GM19351 (cell line): ENCODE data around the gene CD27.
"Not testable (repeated sequence)": the region's sequence is repeated elsewhere in the genome, so short reads cannot be mapped to it uniquely, and the experiment has no call there.

Experiments
- ATAC-seq: cut with Tn5 transposase; IDR thresholded peaks from one replicate; pipeline ENCODE4 v1.9.1; 2021; ENCODE audit warnings: mild to moderate bottlenecking, moderate library complexity; ENCODE audit not compliant: unreplicated experiment

Gene CD27

GRCh38 chr12:6444704-6445688, at the start of gene CD27:
Gene CD27 (plus strand): TSS chr12:6444955. CDS start chr12:6445096, 141 bp downstream.
- no peak for ATAC-seq

DNA sequence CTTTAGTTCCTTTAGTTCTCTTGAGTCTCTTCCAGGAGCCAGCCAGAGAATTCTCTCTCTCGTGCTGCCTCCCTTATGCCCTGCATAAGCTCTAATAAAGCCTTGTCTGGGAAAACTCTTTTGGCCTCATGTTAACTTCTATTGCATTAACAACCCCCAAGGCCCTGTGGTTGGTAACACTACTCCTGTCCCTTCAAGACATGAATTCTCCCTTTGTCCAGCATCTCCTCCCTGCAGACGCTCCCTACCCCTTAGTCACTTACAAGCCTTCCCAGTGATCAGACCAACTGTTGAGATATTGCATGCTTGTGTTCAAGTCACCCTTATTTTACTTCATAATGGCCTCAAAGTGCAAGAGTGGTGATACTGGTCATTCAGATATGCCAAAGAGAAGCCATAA, 48.7 kb upstream of the CD27 start:
- no peak for ATAC-seq

- ATAC-seq = no peak
These were observed 44.7 kb upstream of the CD27 start for GRCh38 chr12:6399884-6400644.

GRCh38 chr12:6404390-6404789, 40.4 kb upstream of the CD27 start:
- ATAC-seq = no peak

- ATAC-seq = no peak
These were observed 38.8 kb upstream of the CD27 start for GRCh38 chr12:6405963-6406362.

DNA sequence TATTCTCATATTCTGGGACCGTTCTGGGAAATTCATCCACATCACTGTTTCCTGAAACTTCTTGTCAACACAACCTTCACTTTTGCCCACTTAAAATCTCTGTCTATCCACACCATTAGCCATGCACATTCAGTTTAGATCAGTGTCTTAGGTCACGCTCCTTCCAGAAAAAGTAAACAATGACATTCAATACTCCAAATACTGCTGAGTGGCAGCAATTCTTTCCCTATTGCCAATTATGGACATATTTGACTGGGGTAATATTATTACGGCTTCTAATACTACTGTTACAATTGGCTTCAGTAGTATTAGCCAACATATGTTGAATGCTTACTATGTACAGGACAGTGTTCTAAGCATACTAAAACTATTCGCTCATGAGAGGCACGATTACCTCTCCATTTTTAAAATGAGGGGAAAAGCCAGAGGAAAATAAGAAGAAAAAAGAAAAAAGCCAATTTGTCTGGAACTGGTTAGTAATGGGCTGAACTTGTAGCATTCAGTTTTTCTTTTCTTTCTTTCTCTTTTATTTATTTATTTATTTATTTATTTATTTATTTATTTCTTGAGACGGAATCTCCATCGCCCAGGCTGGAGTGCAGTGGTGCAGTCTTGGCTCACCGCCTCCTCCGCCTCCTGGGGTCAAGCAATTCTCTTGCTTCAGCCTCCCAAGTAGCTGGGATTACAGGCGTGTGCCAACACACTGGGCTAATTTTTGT, 37.4 kb upstream of the CD27 start:
- ATAC-seq = no peak

GRCh38 chr12:6416596-6416995, 28.2 kb upstream of the CD27 start:
- ATAC-seq = no peak

- no peak for ATAC-seq
These were observed 26.0 kb upstream of the CD27 start for GRCh38 chr12:6418796-6419195.

DNA sequence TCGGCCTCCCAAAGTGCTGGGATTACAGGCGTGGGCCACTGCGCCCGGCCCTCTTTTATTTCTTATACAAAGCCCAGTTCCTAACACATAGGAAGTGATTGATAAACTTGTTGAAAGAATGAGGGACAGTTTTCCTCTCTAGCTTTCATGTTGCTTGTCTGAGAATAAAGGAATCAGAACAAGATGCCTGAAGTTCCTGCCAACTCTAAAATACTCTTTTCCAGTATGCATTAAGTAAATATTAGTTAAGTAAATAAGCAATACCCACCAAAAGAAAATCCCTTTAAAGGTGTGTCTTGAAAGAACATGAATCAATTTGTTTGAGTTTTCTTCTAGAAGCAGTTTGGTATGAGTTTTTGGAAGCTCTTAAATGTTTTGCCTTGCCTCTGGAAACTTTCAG, 24.4 kb upstream of the CD27 start:
- no peak for ATAC-seq

DNA sequence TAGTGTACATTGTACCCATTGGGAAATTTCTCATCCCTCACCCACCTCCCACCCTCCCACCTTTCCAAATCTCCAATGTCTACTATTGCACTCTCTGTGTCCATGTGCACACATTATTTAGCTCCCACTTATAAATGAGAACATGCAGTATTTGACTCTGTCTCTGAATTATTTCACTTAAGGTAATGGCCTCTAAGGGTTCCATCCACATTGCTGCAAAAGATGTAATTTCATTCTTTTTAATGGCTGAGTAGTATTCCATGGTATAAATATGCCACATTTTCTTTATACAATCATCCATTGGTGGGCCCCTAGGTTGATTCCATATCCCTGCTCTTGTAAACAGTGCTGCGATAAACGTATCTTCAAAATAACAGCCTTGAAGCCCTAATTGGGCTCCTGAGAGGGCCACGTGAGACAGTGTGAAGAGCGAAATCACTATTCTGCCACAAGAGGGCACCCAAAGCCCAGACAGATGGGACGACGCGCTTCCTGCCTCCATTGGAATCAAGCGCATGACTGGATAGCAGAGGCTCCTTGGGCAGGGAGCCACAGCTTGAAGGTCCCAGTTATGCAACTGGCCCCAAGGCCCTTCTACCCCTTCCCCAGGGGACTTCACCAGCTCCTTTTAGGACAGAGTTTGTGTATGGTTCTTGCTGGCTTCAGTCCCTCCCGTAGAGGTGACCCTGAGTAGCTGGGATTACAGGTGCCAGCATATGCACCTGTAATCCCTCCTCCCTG, 21.3 kb upstream of the CD27 start:
- ATAC-seq = peak; percentile 41

DNA sequence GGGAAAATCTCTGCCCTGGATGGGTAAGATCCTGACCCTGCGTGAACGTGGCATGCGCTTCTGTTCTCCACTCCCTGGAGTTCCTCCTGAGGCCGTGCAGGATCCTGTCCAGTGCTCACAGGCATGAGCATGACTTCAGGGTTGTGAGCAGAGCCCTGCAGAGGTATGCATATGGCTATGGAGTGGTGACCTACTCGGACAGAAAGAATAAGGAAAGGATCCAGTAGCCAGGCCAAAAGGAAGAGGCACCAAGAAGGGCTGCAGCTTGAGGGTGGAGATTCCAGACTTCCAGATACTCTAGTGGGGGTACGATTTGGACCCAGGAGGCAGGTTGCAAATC, 20.8 kb upstream of the CD27 start:
- no peak for ATAC-seq

GRCh38 chr12:6424866-6425265, 19.9 kb upstream of the CD27 start:
- ATAC-seq = no peak

GRCh38 chr12:6425590-6426531, 18.9 kb upstream of the CD27 start:
- no peak for ATAC-seq

DNA sequence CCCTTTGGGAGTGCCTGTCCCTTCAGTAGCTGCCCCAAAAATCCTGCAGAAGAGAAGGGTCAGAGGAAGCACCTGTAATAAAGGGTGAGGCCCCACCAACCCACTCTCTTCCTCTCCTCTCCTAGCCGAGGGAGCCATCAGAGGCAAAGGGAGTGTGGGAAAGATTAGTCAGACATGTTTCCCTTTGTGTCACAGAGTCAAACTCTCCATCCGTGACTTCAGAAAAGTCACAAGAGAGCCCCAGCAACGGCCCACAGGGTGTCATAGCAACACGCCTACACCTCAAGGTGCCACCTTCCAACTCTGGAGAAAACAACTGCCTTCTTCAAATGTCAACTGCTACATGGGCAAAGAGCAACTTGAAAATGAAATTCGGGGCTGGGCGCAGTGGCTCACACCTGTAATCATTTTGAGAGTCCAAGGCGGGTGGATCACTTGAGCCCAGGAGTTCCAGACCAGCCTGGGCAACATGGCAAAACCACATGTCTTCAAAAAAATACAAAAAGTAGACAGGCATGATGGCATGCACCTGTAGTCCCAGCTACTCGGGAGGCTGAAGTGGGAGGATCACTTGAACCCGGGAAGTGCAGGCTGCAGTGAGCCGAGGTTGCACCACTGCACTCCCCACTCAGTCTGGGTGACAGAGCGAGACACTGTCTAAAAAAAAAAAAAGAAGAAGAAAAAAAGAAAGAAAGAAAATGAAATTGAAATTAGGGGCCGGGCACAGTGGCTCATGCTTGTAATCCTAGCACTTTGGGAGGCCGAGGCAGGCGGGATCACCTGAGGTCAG, 17.7 kb upstream of the CD27 start:
- ATAC-seq = peak; percentile 59

- not testable (repeated sequence) for ATAC-seq
These were observed 17.0 kb upstream of the CD27 start for GRCh38 chr12:6427796-6428195.

DNA sequence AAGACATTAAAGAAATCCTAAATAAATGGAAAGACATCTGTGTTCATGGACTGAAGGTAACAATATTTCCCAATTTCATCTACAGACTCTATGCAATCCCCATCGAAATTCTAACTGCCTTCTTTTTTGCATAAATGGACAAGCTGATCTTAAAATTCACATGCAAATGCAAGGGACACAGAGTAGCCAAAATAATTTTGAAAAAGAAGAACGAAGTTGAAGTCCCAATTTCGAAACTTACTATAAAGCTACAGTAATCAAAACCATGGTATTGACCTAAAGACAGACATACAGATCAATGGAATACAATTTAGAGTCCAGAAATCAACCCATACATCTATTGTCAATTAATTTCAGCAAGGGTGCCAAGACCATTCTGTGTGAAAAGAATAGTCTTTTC, 16.4 kb upstream of the CD27 start:
- ATAC-seq = no peak

- no peak for ATAC-seq
These were observed 14.4 kb upstream of the CD27 start for GRCh38 chr12:6430124-6430989.

DNA sequence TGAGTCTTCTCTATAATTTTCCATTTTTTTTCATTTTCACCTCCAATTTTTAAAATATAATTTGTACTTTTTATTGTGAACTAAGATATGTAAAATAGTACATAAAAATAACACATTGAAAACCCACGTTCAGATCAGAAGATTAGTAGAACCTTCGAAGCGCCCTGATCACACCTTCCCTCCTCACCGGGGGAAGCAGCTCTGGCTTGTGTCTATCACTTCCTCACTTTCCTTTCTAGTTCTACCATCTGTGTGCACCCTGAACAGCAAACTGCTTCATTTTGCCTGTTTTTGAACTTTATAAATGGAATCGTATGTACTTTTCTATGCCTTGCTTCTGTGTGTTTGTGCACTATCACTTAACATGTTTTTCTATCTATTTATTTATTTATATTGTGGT, 11.8 kb upstream of the CD27 start:
- no peak for ATAC-seq
